ENCODE data around the gene MAML3.

The MAML3 gene

DNA sequence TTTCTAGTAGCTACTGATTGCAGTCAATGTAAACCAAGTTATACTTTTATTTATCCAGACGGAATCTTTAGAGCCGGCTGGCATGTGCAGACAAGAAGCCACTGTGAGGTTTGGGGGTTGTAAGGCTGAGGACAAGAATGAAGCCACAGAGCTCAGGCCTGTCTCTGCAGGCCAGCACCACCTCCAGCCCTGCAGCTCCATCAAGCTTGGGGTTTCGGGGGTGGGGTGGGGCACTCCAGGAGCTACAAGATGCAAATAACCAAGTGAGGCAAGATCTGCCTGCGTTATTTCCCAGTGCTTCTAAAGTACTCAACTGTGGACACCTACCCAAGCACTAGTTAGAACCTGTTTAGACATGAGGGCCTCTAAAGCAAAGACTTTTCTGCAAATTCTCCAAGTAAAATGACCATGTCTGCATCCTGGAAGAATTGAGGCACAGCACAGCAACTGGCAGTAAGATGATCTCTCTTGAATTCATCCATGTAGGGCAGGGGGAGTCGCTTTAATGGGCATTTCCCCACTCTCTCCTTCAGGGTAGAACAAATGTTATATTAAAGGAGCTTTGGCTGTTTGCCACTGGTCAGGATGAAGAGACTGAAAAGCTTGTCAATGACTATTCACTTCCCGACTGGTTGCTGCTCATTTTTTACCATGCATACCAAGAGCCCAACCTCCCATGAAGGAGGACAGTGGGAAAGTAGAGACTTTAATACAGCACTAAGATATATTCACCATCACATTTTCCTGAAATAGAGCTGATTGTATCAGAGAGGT lies 265.8 kb downstream of the MAML3 start:
- Mint-ChIP-seq H3K36me3 (ENCODE audit: low read depth) (peaks cover 43% of the 10 kb centered on the region), H3K4me1 (peaks cover 39% of the 10 kb centered on the region), H3K9me3 (peaks cover 12% of the 10 kb centered on the region), H3K4me3 (no peak overlapping the region), H3K27me3 (ENCODE audit: low read depth, poor library complexity) (no peaks in the 10 kb centered on the region), H3K27ac (peak overlapping the region; percentile 63)
- DNase-seq = no peak
- TF ChIP-seq, protein P1, sequence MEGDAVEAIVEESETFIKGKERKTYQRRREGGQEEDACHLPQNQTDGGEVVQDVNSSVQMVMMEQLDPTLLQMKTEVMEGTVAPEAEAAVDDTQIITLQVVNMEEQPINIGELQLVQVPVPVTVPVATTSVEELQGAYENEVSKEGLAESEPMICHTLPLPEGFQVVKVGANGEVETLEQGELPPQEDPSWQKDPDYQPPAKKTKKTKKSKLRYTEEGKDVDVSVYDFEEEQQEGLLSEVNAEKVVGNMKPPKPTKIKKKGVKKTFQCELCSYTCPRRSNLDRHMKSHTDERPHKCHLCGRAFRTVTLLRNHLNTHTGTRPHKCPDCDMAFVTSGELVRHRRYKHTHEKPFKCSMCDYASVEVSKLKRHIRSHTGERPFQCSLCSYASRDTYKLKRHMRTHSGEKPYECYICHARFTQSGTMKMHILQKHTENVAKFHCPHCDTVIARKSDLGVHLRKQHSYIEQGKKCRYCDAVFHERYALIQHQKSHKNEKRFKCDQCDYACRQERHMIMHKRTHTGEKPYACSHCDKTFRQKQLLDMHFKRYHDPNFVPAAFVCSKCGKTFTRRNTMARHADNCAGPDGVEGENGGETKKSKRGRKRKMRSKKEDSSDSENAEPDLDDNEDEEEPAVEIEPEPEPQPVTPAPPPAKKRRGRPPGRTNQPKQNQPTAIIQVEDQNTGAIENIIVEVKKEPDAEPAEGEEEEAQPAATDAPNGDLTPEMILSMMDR (IDR thresholded peaks at IDR 0.05) = no peak

GRCh38 chr4:139887376-139887802 lies 266.6 kb downstream of the MAML3 start:
- H3K36me3 Mint-ChIP-seq (ENCODE audit: low read depth) = peaks cover 50% of the 10 kb centered on the region
- no peak for DNase-seq
- H3K9me3 Mint-ChIP-seq = peaks cover 19% of the 10 kb centered on the region
- TF ChIP-seq, protein P1 (IDR thresholded peaks at IDR 0.05) = no peak
- peak overlapping the region; percentile 35 for H3K4me3 Mint-ChIP-seq
- peak overlapping the region; percentile 63 for H3K27ac Mint-ChIP-seq
- H3K4me1 Mint-ChIP-seq = peaks cover 43% of the 10 kb centered on the region
- H3K27me3 Mint-ChIP-seq (ENCODE audit: low read depth, poor library complexity) = no peaks in the 10 kb centered on the region

- Mint-ChIP-seq H3K4me1 (peaks cover 48% of the 10 kb centered on the region), H3K27ac (peak overlapping the region; percentile 63), H3K9me3 (peaks cover 19% of the 10 kb centered on the region), H3K4me3 (no peak overlapping the region), H3K27me3 (ENCODE audit: low read depth, poor library complexity) (no peaks in the 10 kb centered on the region), H3K36me3 (ENCODE audit: low read depth) (peaks cover 56% of the 10 kb centered on the region)
- TF ChIP-seq, protein P1 (IDR thresholded peaks at IDR 0.05) = no peak
- DNase-seq = no peak
Measured at GRCh38 chr4:139886798-139887197, 267.2 kb downstream of the MAML3 start.

DNA sequence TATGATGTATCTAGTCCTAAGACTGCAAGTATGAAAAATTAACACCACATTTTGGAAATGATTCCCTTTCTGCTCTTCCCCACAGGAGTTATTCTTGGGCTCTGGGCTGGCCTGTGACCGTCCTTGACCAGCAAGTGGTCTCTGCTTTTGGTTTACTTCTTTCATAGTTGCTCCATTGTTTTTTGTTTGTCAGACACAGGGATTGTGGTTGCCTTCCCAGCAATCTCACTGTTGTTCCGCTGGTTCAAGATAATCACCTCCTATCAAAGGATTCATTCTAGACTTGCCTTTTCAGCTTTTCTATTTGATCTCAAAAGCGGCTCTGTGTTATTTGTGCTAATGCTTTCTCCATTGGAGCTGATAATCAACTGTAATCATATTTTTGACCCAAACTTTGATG lies 269.5 kb downstream of the MAML3 start:
- TF ChIP-seq, protein P1 (IDR thresholded peaks at IDR 0.05) = no peak
- H3K4me3 Mint-ChIP-seq = no peak overlapping the region
- H3K27me3 Mint-ChIP-seq (ENCODE audit: low read depth, poor library complexity) = no peaks in the 10 kb centered on the region
- peaks cover 46% of the 10 kb centered on the region for H3K36me3 Mint-ChIP-seq (ENCODE audit: low read depth)
- DNase-seq = no peak
- no peak overlapping the region for H3K27ac Mint-ChIP-seq
- H3K4me1 Mint-ChIP-seq = peaks cover 56% of the 10 kb centered on the region
- peaks cover 19% of the 10 kb centered on the region for H3K9me3 Mint-ChIP-seq

GRCh38 chr4:139880841-139881240 lies 273.1 kb downstream of the MAML3 start:
- Mint-ChIP-seq H3K36me3 (ENCODE audit: low read depth) (peaks cover 40% of the 10 kb centered on the region), H3K4me1 (peaks cover 58% of the 10 kb centered on the region), H3K27ac (peak overlapping the region; percentile 29), H3K4me3 (no peak overlapping the region), H3K9me3 (peaks cover 19% of the 10 kb centered on the region), H3K27me3 (ENCODE audit: low read depth, poor library complexity) (no peaks in the 10 kb centered on the region)
- DNase-seq = no peak
- TF ChIP-seq, protein P1 (IDR thresholded peaks at IDR 0.05) = no peak

DNA sequence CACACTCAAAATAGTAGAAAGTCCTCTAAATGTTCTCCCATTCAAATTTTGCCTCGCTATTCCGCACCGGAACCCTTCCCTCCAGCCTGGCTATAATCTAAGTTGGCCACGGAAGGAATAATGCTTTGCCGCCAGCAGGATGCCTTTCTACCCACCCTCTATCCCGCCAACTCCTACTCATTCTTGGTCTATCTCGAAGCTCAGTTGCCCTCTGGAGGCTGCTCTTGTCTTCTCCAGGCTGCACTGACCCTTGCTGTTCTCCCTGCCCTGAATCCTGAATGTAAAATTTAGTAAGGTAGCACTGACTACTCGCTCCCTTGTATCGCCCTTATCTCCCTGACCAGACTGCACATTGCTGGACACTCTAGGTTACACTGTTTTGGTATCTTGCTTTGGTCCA lies 275.9 kb downstream of the MAML3 start:
- peak overlapping the region; percentile 60 for H3K27ac Mint-ChIP-seq
- peaks cover 44% of the 10 kb centered on the region for H3K36me3 Mint-ChIP-seq (ENCODE audit: low read depth)
- H3K4me1 Mint-ChIP-seq = peaks cover 60% of the 10 kb centered on the region
- no peak for DNase-seq
- TF ChIP-seq, protein P1 (IDR thresholded peaks at IDR 0.05) = no peak
- H3K9me3 Mint-ChIP-seq = peaks cover 26% of the 10 kb centered on the region
- no peaks in the 10 kb centered on the region for H3K27me3 Mint-ChIP-seq (ENCODE audit: low read depth, poor library complexity)
- H3K4me3 Mint-ChIP-seq = no peak overlapping the region
